ENCODE data around the gene ACSM5.

The ACSM5 gene, protein sequence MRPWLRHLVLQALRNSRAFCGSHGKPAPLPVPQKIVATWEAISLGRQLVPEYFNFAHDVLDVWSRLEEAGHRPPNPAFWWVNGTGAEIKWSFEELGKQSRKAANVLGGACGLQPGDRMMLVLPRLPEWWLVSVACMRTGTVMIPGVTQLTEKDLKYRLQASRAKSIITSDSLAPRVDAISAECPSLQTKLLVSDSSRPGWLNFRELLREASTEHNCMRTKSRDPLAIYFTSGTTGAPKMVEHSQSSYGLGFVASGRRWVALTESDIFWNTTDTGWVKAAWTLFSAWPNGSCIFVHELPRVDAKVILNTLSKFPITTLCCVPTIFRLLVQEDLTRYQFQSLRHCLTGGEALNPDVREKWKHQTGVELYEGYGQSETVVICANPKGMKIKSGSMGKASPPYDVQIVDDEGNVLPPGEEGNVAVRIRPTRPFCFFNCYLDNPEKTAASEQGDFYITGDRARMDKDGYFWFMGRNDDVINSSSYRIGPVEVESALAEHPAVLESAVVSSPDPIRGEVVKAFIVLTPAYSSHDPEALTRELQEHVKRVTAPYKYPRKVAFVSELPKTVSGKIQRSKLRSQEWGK

GRCh38 chr16:20409398-20410120 is at the start of gene ACSM5:
TSS of gene ACSM5 (plus strand) at chr16:20409534. CDS start at chr16:20411485, 1,951 bp downstream.
- H3K4me3 ChIP-seq (ENCODE audit: low read depth in 1 of 2, low read length in 2 of 2): no peak within 1 kb of the TSS

DNA sequence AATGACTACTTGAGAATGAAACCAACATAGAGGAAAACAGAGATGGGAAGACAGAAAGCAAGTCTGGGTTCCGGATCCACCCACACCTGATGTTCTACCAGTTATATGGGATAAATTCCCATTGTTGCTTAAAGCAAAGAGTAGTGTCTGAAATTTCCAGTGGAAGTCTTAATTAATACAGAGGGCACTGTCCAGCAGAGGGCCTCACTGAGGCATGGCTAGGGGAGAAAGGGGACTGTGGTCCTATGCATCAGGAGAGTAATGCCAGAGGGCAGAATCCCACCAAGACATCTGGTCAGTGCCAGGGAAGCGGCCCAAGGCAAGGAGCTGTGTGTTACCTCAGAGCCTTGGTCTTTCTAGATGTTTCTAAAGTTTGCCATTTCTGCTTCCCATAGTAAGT is 49.3 kb upstream of the ACSM5 start:
- Histone ChIP-seq H3K36me3 (ENCODE audit: insufficient read depth, low read length) (no peaks in the 10 kb centered on the region), H3K4me3 (ENCODE audit: low read depth in 1 of 2, low read length in 2 of 2) (no peak overlapping the region), H3K27me3 (ENCODE audit: control insufficient read depth in 1 of 2, insufficient read depth in 2 of 2, low read length in 2 of 2) (no peaks in the 10 kb centered on the region), H3K27ac (ENCODE audit: low read depth, low read length) (no peak overlapping the region), H3K4me1 (ENCODE audit: insufficient read depth, low read length) (no peaks in the 10 kb centered on the region), H3K9ac (ENCODE audit: low read length) (no peak overlapping the region), H3K9me3 (ENCODE audit: low read length) (no peaks in the 10 kb centered on the region)

More at GRCh38 chr16:20409398-20410120, at the start of gene ACSM5:
- no peaks in the 10 kb centered on the region for H3K4me1 ChIP-seq (ENCODE audit: insufficient read depth, low read length)
- no peaks in the 10 kb centered on the region for H3K27me3 ChIP-seq (ENCODE audit: control insufficient read depth in 1 of 2, insufficient read depth in 2 of 2, low read length in 2 of 2)
- H3K9me3 ChIP-seq (ENCODE audit: low read length): no peaks in the 10 kb centered on the region
- H3K36me3 ChIP-seq (ENCODE audit: insufficient read depth, low read length): no peaks in the 10 kb centered on the region
- no peak within 1 kb of the TSS for H3K9ac ChIP-seq (ENCODE audit: low read length)
- H3K27ac ChIP-seq (ENCODE audit: low read depth, low read length): no peak within 1 kb of the TSS

DNA sequence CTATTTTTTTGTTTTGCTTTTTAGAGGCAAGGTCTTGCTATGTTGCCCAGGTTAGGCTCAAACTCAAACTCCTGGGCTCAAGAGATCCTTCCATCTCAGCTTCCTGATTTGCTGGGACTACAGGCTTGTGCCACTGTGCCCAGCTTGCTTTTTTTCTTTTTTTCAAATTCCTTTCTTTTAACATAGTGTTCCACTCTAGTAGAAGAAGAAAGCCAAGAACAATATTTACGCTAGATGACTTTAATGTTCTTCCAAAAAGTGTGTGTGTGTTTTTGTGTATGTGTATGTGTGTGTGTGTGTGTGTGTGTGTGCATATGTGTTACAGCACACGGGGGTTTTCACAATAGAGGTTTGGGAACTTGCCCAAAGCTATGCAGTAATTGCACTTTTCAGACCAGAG is 46.1 kb upstream of the ACSM5 start:
- Histone ChIP-seq H3K9me3 (ENCODE audit: low read length) (no peaks in the 10 kb centered on the region), H3K4me1 (ENCODE audit: insufficient read depth, low read length) (no peaks in the 10 kb centered on the region), H3K36me3 (ENCODE audit: insufficient read depth, low read length) (no peaks in the 10 kb centered on the region), H3K27ac (ENCODE audit: low read depth, low read length) (no peak overlapping the region), H3K9ac (ENCODE audit: low read length) (no peak overlapping the region), H3K27me3 (ENCODE audit: control insufficient read depth in 1 of 2, insufficient read depth in 2 of 2, low read length in 2 of 2) (no peaks in the 10 kb centered on the region), H3K4me3 (ENCODE audit: low read depth in 1 of 2, low read length in 2 of 2) (no peak overlapping the region)

- Histone ChIP-seq H3K27ac (ENCODE audit: low read depth, low read length) (no peak overlapping the region), H3K4me1 (ENCODE audit: insufficient read depth, low read length) (no peaks in the 10 kb centered on the region)
These were observed 45.3 kb upstream of the ACSM5 start for GRCh38 chr16:20364051-20364450.

DNA sequence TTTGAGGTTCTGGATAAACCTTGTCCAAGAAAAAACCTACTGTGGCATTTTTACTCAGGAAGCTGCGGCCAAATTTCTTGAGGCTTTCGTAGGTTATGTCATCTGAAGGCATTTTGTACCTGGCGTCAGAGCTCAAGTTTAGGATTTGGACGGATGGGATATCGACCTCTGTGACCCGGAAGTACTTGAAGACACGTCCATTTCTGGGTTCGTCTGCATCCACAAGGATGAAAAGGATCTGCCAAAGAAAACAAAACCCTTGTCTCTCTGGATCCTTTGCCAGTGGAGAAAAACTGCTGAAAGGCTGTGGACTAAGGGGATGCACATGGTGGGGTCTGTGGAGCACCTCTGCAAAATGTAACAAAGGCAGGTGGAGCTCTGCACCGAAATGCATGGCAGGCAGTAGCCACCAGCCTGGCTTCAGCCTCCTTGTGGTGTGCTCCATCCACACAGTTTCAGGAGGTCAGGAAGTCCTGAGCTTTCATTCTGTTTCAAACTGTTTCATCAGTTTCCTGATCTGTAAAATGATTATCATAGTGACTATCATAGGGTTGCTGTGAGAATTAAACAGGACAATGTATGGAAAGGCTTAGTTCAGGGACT is 39.8 kb upstream of the ACSM5 start:
- Histone ChIP-seq H3K9ac (ENCODE audit: low read length) (no peak overlapping the region), H3K36me3 (ENCODE audit: insufficient read depth, low read length) (no peaks in the 10 kb centered on the region), H3K9me3 (ENCODE audit: low read length) (no peaks in the 10 kb centered on the region), H3K4me3 (ENCODE audit: low read depth in 1 of 2, low read length in 2 of 2) (no peak overlapping the region), H3K4me1 (ENCODE audit: insufficient read depth, low read length) (no peaks in the 10 kb centered on the region), H3K27ac (ENCODE audit: low read depth, low read length) (no peak overlapping the region), H3K27me3 (ENCODE audit: control insufficient read depth in 1 of 2, insufficient read depth in 2 of 2, low read length in 2 of 2) (no peaks in the 10 kb centered on the region)

More at GRCh38 chr16:20364051-20364450, 45.3 kb upstream of the ACSM5 start:
- no peaks in the 10 kb centered on the region for H3K27me3 ChIP-seq (ENCODE audit: control insufficient read depth in 1 of 2, insufficient read depth in 2 of 2, low read length in 2 of 2)
- no peak overlapping the region for H3K9ac ChIP-seq (ENCODE audit: low read length)
- no peaks in the 10 kb centered on the region for H3K36me3 ChIP-seq (ENCODE audit: insufficient read depth, low read length)
- no peaks in the 10 kb centered on the region for H3K9me3 ChIP-seq (ENCODE audit: low read length)
- H3K4me3 ChIP-seq (ENCODE audit: low read depth in 1 of 2, low read length in 2 of 2): no peak overlapping the region

GRCh38 chr16:20372701-20373100 is 36.6 kb upstream of the ACSM5 start:
- Histone ChIP-seq H3K9ac (ENCODE audit: low read length) (no peak overlapping the region), H3K36me3 (ENCODE audit: insufficient read depth, low read length) (no peaks in the 10 kb centered on the region)

DNA sequence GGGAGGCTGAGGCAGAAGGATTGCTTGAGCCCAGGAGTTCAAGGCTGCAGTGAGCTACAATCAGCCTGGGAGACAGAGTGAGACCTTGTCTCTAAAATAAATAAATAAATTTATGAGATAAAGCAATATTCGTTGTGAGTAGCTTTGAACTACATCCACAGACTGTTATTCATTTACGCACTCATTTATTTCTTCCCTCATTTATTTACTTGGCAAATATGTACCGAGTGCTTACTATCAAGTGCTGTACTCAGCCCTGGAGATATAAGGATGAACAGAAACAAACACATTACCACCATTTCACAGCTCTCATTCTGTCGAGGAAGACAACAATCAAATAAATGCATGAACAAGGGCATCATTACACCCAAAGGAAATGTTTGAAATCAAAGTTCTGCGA is 32.2 kb upstream of the ACSM5 start:
- Histone ChIP-seq H3K9me3 (ENCODE audit: low read length) (no peaks in the 10 kb centered on the region), H3K27me3 (ENCODE audit: control insufficient read depth in 1 of 2, insufficient read depth in 2 of 2, low read length in 2 of 2) (no peaks in the 10 kb centered on the region), H3K9ac (ENCODE audit: low read length) (no peak overlapping the region), H3K4me1 (ENCODE audit: insufficient read depth, low read length) (no peaks in the 10 kb centered on the region), H3K4me3 (ENCODE audit: low read depth in 1 of 2, low read length in 2 of 2) (no peak overlapping the region), H3K36me3 (ENCODE audit: insufficient read depth, low read length) (no peaks in the 10 kb centered on the region), H3K27ac (ENCODE audit: low read depth, low read length) (no peak overlapping the region)

More at GRCh38 chr16:20372701-20373100, 36.6 kb upstream of the ACSM5 start:
- no peak overlapping the region for H3K4me3 ChIP-seq (ENCODE audit: low read depth in 1 of 2, low read length in 2 of 2)
- no peaks in the 10 kb centered on the region for H3K27me3 ChIP-seq (ENCODE audit: control insufficient read depth in 1 of 2, insufficient read depth in 2 of 2, low read length in 2 of 2)
- H3K4me1 ChIP-seq (ENCODE audit: insufficient read depth, low read length): no peaks in the 10 kb centered on the region
- no peak overlapping the region for H3K27ac ChIP-seq (ENCODE audit: low read depth, low read length)
- H3K9me3 ChIP-seq (ENCODE audit: low read length): no peaks in the 10 kb centered on the region

- no peak overlapping the region for H3K4me3 ChIP-seq (ENCODE audit: low read depth in 1 of 2, low read length in 2 of 2)
- no peaks in the 10 kb centered on the region for H3K27me3 ChIP-seq (ENCODE audit: control insufficient read depth in 1 of 2, insufficient read depth in 2 of 2, low read length in 2 of 2)
- no peaks in the 10 kb centered on the region for H3K4me1 ChIP-seq (ENCODE audit: insufficient read depth, low read length)
- H3K9me3 ChIP-seq (ENCODE audit: low read length): no peaks in the 10 kb centered on the region
- no peaks in the 10 kb centered on the region for H3K36me3 ChIP-seq (ENCODE audit: insufficient read depth, low read length)
- H3K9ac ChIP-seq (ENCODE audit: low read length): no peak overlapping the region
- H3K27ac ChIP-seq (ENCODE audit: low read depth, low read length): no peak overlapping the region
These were observed 28.6 kb upstream of the ACSM5 start for GRCh38 chr16:20380782-20381181.

DNA sequence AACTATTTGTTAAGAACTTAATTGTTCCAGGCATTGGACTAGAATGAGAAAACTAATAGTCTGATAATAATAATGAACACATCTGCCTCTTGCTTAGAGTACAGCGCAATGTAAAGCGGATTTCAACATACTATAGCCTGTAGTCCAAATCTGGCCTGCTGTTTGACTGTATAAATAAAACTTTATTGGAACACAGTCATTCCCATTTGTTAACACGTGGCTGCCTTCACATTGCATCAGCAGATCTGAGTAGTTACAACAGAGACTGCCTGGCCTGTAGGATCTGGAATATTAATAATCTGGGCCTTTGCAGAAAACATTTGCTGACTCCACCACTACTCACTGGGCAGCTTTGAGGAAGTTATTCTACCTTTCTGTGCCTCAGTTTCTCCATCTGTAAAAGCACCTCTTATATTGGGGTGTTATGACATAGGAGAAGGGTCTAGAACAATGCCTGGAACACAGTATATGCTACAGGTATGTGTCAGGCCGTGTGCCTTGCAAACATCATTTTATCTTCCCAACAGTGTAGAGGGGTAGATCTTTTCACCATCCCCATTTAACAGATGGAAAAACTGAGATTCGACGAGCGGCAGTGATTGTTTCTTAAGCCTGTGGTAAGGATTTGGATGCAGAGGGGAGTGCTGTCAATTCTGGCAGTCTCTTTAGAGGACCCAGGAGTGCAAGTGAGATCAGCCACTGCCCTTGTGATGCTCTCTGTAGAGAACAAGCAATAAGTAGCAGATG is 27.0 kb upstream of the ACSM5 start:
- H3K27ac ChIP-seq (ENCODE audit: low read depth, low read length): no peak overlapping the region
- no peak overlapping the region for H3K9ac ChIP-seq (ENCODE audit: low read length)
- no peak overlapping the region for H3K4me3 ChIP-seq (ENCODE audit: low read depth in 1 of 2, low read length in 2 of 2)
- H3K36me3 ChIP-seq (ENCODE audit: insufficient read depth, low read length): no peaks in the 10 kb centered on the region
- H3K27me3 ChIP-seq (ENCODE audit: control insufficient read depth in 1 of 2, insufficient read depth in 2 of 2, low read length in 2 of 2): no peaks in the 10 kb centered on the region
- no peaks in the 10 kb centered on the region for H3K9me3 ChIP-seq (ENCODE audit: low read length)
- no peaks in the 10 kb centered on the region for H3K4me1 ChIP-seq (ENCODE audit: insufficient read depth, low read length)

- no peaks in the 10 kb centered on the region for H3K36me3 ChIP-seq (ENCODE audit: insufficient read depth, low read length)
- H3K9me3 ChIP-seq (ENCODE audit: low read length): no peaks in the 10 kb centered on the region
- H3K27me3 ChIP-seq (ENCODE audit: control insufficient read depth in 1 of 2, insufficient read depth in 2 of 2, low read length in 2 of 2): no peaks in the 10 kb centered on the region
- H3K4me3 ChIP-seq (ENCODE audit: low read depth in 1 of 2, low read length in 2 of 2): no peak overlapping the region
- H3K4me1 ChIP-seq (ENCODE audit: insufficient read depth, low read length): no peaks in the 10 kb centered on the region
- H3K27ac ChIP-seq (ENCODE audit: low read depth, low read length): no peak overlapping the region
- no peak overlapping the region for H3K9ac ChIP-seq (ENCODE audit: low read length)
These were observed 26.0 kb upstream of the ACSM5 start for GRCh38 chr16:20383106-20384029.
